ENCODE measurements around the gene ZCCHC24. TPM values are rescaled to one million over a fixed set of nuclear protein-coding genes. Genes with fewer than 3 reads are reported as not detected.

The ZCCHC24 gene
- total and polyA plus RNA-seq, 2 donors (not counting 3 experiments of a cell fraction or from before 2014, with no cell fraction given): 5.2 to 8.4 TPM

GRCh38 chr10:79420974-79421688 is 24.3 kb downstream of the ZCCHC24 start:
- no peak overlapping the region for H3K9ac ChIP-seq (replicated peaks; ENCODE audit: extremely low read depth, insufficient read depth, low read length)
- H4K20me1 ChIP-seq (replicated peaks; ENCODE audit: control insufficient read depth, extremely low read depth, insufficient read depth, low read length): no peaks in the 10 kb centered on the region
- no peak overlapping the region for H3K4me3 ChIP-seq (replicated peaks in 1 of 3; ENCODE audit: insufficient read depth in 1 of 3, low read depth in 1 of 3, low read length in 3 of 3)
- no peak overlapping the region for H3K4me2 ChIP-seq (ENCODE audit: insufficient read depth, low read length)
- ChIA-PET CTCF (no interaction called here), POLR2A (no interaction called here)
- no peaks in the 10 kb centered on the region for H3K79me2 ChIP-seq (ENCODE audit: control insufficient read depth, insufficient read depth, low read length)
- H3K9me1 ChIP-seq (replicated peaks; ENCODE audit: control insufficient read depth, extremely low read depth, insufficient read depth, low read length): no peaks in the 10 kb centered on the region
- dilution Hi-C loops (cut with MboI; ENCODE audit: extremely low pct_ligation_motif_present, low sequenced_read_pairs) (no loop called here), intact Hi-C loops (cut with micrococcal nuclease) (no loop called here)
- no peaks in the 10 kb centered on the region for H3K27me3 ChIP-seq (ENCODE audit: control insufficient read depth in 2 of 2, insufficient read depth in 2 of 2, low read length in 2 of 2)
- FAIRE-seq: no peak
- no peaks in the 10 kb centered on the region for H3K9me3 ChIP-seq (replicated peaks; ENCODE audit: control insufficient read depth, insufficient read depth, low read length)
- TF ChIP-seq MAX (IDR thresholded peaks at IDR 0.05; ENCODE audit: insufficient read depth, insufficient read length) (no peak), POLR2A (IDR thresholded peaks at IDR 0.05; ENCODE audit: low read depth, low read length) (no peak), JUN (IDR thresholded peaks at IDR 0.05; ENCODE audit: borderline replicate concordance, insufficient read depth, insufficient read length, low read depth) (no peak), GATA2 (IDR thresholded peaks at IDR 0.05; ENCODE audit: insufficient read depth, insufficient read length, low read depth, low read length) (no peak), CTCF (IDR thresholded peaks at IDR 0.05; ENCODE audit: extremely low read depth in 1 of 2, insufficient read depth in 1 of 2, low read depth in 1 of 2, low read length in 2 of 2) (no peak), FOS (IDR thresholded peaks at IDR 0.05; ENCODE audit: borderline replicate concordance, insufficient read depth, low read length) (no peak), POLR2AphosphoS5 (IDR thresholded peaks at IDR 0.05; ENCODE audit: insufficient read depth, low read depth, low read length) (no peak), EZH2 (IDR thresholded peaks at IDR 0.05; ENCODE audit: borderline replicate concordance, low read depth, low read length, severe bottlenecking) (no peak), MYC (IDR thresholded peaks at IDR 0.05; ENCODE audit: low read depth, low read length) (no peak)
- H3K4me1 ChIP-seq (ENCODE audit: control insufficient read depth, extremely low read depth, insufficient read depth, low read length): no peaks in the 10 kb centered on the region
- no TSS peak for BruUV-seq (replicated peaks)
- no peaks in the 10 kb centered on the region for H3K36me3 ChIP-seq (ENCODE audit: control insufficient read depth in 2 of 2, extremely low read depth in 1 of 2, insufficient read depth in 2 of 2, low read length in 2 of 2)
- H2AFZ ChIP-seq (ENCODE audit: low read depth, low read length): no peak overlapping the region
- DNase-seq (ENCODE audit: low read depth, low spot score): no peak
- no peak overlapping the region for H3K27ac ChIP-seq (ENCODE audit: insufficient read depth, low read depth, low read length)

Measured in endothelial cell of umbilical vein (primary cell).